ENCODE data around the gene MADD.

DNA sequence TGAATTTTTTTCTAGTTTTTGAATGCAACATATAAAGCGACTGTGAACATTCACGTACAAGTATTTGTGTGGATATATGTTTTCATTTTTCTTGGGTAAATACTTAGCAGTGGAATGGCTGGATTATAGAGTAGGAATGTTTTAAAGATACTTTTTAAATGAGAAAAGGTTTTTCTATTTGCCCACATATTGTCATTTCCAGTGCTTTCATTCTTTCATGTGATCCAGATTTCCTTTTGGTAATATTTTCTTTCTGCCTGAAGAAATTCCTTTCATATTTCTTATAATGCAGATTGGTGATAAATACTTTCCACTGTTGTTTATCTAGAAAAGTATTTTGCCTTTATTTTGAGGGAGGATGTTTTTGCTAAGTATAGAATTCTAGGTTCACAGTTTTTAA is 47.2 kb upstream of the MADD start:
- TF ChIP-seq CTCF (IDR thresholded peaks at IDR 0.05; ENCODE audit: extremely low read depth in 1 of 2, insufficient read depth in 1 of 2, low read depth in 1 of 2, low read length in 2 of 2) (no peak), EZH2 (IDR thresholded peaks at IDR 0.05; ENCODE audit: borderline replicate concordance, low read depth, low read length, severe bottlenecking) (no peak), POLR2A (IDR thresholded peaks at IDR 0.05; ENCODE audit: low read depth, low read length) (no peak)

Measured in endothelial cell of umbilical vein (primary cell).